BLaER1 (cell line): ENCODE measurements around the gene FOXA1.

Experiments
- H3K27ac ChIP-seq: shearing (Covaris generic); formaldehyde crosslinking; 2 replicates; pipeline ENCODE4 v1.8.1; 2022
- H3K27me3 ChIP-seq: shearing (Covaris generic); formaldehyde crosslinking; 2 replicates; pipeline ENCODE4 v1.8.1; 2022
- H3K36me3 ChIP-seq: shearing (Covaris generic); formaldehyde crosslinking; 2 replicates; pipeline ENCODE4 v1.8.1; 2022
- H3K4me1 ChIP-seq: shearing (Covaris generic); formaldehyde crosslinking; 2 replicates; pipeline ENCODE4 v1.8.1; 2022
- H3K4me2 ChIP-seq: shearing (Covaris generic); formaldehyde crosslinking; 2 replicates; pipeline ENCODE4 v1.8.1; 2022
- H3K4me3 ChIP-seq: shearing (Covaris generic); formaldehyde crosslinking; 2 replicates; pipeline ENCODE4 v1.8.1; 2022
- H3K9ac ChIP-seq: shearing (Covaris generic); formaldehyde crosslinking; 2 replicates; pipeline ENCODE4 v1.8.1; 2022
- H3K9me3 ChIP-seq: shearing (Covaris generic); formaldehyde crosslinking; 2 replicates; pipeline ENCODE4 v1.8.1; 2022
- H4K20me1 ChIP-seq: shearing (Covaris generic); formaldehyde crosslinking; 2 replicates; pipeline ENCODE4 v1.8.1; 2022
- Cebpa-rat ChIP-seq: shearing (Covaris generic); IDR thresholded peaks from 2 replicates; pipeline ENCODE4 v1.8.1; 2022

FOXA1 gene

GRCh38 chr14:37603688-37604251, 8.7 kb upstream of the FOXA1 start:
- Histone ChIP-seq H3K4me1 (no peaks in the 10 kb centered on the region), H3K36me3 (no peaks in the 10 kb centered on the region), H3K4me3 (no peak overlapping the region), H4K20me1 (no peaks in the 10 kb centered on the region), H3K9me3 (peaks cover 22% of the 10 kb centered on the region), H3K4me2 (no peak overlapping the region), H3K9ac (no peak overlapping the region), H3K27me3 (no peaks in the 10 kb centered on the region), H3K27ac (no peak overlapping the region)
- no peak for TF ChIP-seq Cebpa-rat

- Histone ChIP-seq H4K20me1 (no peaks in the 10 kb centered on the region), H3K4me3 (no peak overlapping the region), H3K4me1 (no peaks in the 10 kb centered on the region), H3K9ac (no peak overlapping the region), H3K27ac (no peak overlapping the region), H3K4me2 (no peak overlapping the region), H3K9me3 (peaks cover 31% of the 10 kb centered on the region), H3K36me3 (no peaks in the 10 kb centered on the region), H3K27me3 (no peaks in the 10 kb centered on the region)
- no peak for TF ChIP-seq Cebpa-rat
Measured at GRCh38 chr14:37602605-37603453, 7.8 kb upstream of the FOXA1 start.

DNA sequence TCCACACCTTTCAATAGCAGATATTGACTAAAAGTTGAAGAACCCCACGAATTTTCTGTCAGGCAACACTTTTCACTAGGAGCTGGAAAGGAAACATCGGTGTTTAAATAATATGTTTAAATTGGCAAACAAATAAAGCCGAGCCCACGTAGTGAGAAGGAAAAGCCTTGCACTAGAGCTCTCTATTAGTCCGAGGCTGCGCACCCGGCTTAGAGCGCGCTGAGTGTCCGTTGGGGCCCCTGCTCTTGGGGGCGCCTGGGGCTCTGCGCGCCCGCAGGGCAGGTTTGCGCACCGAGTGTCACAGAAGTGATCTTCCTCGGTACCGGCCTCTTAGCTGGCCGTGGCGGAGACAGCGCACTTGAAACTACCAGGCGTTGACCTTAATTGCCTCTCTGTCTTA, 6.8 kb upstream of the FOXA1 start:
- H3K27me3 ChIP-seq: no peaks in the 10 kb centered on the region
- H4K20me1 ChIP-seq: no peaks in the 10 kb centered on the region
- H3K9me3 ChIP-seq: peaks cover 41% of the 10 kb centered on the region
- H3K9ac ChIP-seq: no peak overlapping the region
- H3K36me3 ChIP-seq: no peaks in the 10 kb centered on the region
- H3K4me2 ChIP-seq: no peak overlapping the region
- no peak overlapping the region for H3K4me3 ChIP-seq
- no peak for TF ChIP-seq Cebpa-rat
- H3K27ac ChIP-seq: no peak overlapping the region
- H3K4me1 ChIP-seq: no peaks in the 10 kb centered on the region

- peaks cover 45% of the 10 kb centered on the region for H3K9me3 ChIP-seq
- H3K4me1 ChIP-seq: no peaks in the 10 kb centered on the region
- H3K36me3 ChIP-seq: no peaks in the 10 kb centered on the region
- no peak overlapping the region for H3K4me3 ChIP-seq
- no peaks in the 10 kb centered on the region for H4K20me1 ChIP-seq
- TF ChIP-seq Cebpa-rat: no peak
- no peak overlapping the region for H3K9ac ChIP-seq
- no peak overlapping the region for H3K4me2 ChIP-seq
- no peak overlapping the region for H3K27ac ChIP-seq
- H3K27me3 ChIP-seq: no peaks in the 10 kb centered on the region
Measured at GRCh38 chr14:37600880-37601741, 6.1 kb upstream of the FOXA1 start.

DNA sequence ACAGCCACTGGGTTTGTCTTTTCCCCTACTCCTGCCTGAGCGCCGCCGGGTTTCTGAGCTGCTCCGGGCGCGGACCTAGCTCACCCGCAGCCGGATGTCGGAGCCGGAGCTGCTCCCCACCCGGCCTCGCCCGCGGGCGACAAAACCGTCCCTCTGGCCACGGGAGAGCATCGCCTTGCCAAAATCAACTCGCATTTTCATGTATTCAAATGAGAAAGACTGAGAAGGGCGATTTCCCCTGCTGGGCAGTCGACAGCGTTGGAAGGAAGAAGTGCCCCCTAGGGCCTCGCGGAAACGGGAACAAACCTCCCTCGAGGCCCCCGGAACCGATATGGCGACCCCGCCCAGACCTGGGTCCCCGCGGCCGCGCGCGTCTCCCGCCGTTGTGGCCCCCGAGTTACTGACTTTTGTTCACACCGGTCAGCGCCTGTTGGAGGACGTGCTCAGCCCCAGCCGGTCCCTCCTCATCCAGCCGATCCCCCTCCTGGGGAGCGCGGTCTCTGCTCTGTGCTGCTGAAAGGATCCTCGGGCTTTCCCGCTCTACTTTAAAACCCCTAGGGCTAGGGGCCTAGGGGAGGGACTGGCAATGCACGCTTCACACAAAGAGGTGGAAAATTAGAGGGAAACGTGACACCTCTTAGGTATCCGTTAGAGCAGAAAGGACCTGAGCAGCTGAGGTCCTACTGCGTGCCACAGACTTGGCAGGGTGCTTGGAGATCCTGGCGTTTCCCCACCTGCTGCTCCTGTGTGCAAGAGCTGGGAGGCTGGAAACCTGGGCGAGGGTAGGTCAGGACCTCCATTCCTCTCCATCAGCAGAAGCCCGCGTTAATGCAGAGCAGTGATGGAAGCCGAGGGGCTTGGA, 4.7 kb upstream of the FOXA1 start:
- H3K4me2 ChIP-seq: no peak overlapping the region
- H3K36me3 ChIP-seq: no peaks in the 10 kb centered on the region
- no peaks in the 10 kb centered on the region for H3K4me1 ChIP-seq
- H3K27me3 ChIP-seq: no peaks in the 10 kb centered on the region
- no peak overlapping the region for H3K9ac ChIP-seq
- no peaks in the 10 kb centered on the region for H4K20me1 ChIP-seq
- H3K9me3 ChIP-seq: peaks cover 58% of the 10 kb centered on the region
- no peak overlapping the region for H3K4me3 ChIP-seq
- no peak overlapping the region for H3K27ac ChIP-seq
- TF ChIP-seq Cebpa-rat: no peak

DNA sequence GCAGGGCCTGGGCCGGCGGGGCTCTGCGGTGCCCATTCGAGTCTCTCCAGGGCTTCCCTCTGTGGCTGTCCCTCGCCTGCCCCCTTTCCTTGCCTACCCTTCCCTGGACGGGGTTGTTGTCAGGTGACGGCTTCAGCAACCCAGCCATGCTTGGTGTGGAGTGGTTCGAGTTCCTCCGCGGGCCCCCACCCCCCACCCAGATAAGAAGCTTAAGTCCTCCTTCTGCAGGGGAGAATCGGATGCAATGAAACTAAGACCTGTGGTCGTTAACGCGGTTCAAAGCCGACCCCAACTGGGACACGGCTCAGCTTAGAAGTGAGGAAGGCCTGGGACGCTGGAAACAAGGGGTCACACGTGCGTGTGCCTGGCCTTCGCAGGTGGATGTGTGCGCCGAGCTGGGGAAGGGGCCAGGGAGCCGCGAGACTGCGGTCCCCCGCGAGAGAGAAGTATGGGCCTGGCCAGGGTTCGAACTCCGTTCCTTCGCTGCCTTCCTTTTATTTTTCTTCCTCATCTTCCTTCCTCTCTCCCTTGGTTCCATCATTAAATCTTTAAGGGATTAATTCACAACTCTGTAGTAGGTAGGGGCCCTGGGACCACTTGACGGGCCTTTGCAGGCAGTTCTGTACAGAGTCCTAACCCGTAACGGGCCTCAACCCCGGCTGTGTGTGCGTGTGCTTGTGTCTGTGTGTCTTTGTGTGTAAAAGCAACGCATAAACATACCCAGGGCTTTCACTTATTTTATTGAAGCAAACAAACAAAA, 3.9 kb upstream of the FOXA1 start:
- no peaks in the 10 kb centered on the region for H3K4me1 ChIP-seq
- peaks cover 66% of the 10 kb centered on the region for H3K9me3 ChIP-seq
- no peaks in the 10 kb centered on the region for H3K36me3 ChIP-seq
- H4K20me1 ChIP-seq: no peaks in the 10 kb centered on the region
- no peak overlapping the region for H3K4me3 ChIP-seq
- H3K4me2 ChIP-seq: no peak overlapping the region
- no peak for TF ChIP-seq Cebpa-rat
- no peaks in the 10 kb centered on the region for H3K27me3 ChIP-seq
- H3K9ac ChIP-seq: no peak overlapping the region
- H3K27ac ChIP-seq: no peak overlapping the region

GRCh38 chr14:37597914-37598746, 3.1 kb upstream of the FOXA1 start:
- TF ChIP-seq Cebpa-rat: no peak
- no peaks in the 10 kb centered on the region for H3K36me3 ChIP-seq
- no peaks in the 10 kb centered on the region for H4K20me1 ChIP-seq
- H3K27ac ChIP-seq: no peak overlapping the region
- H3K4me2 ChIP-seq: no peak overlapping the region
- no peak overlapping the region for H3K9ac ChIP-seq
- H3K9me3 ChIP-seq: peaks cover 72% of the 10 kb centered on the region
- no peaks in the 10 kb centered on the region for H3K4me1 ChIP-seq
- no peak overlapping the region for H3K4me3 ChIP-seq
- no peaks in the 10 kb centered on the region for H3K27me3 ChIP-seq

GRCh38 chr14:37597538-37597913, 2.5 kb upstream of the FOXA1 start:
- Histone ChIP-seq H3K4me3 (no peak overlapping the region), H4K20me1 (no peaks in the 10 kb centered on the region), H3K9ac (no peak overlapping the region), H3K36me3 (no peaks in the 10 kb centered on the region), H3K4me2 (no peak overlapping the region), H3K9me3 (peaks cover 72% of the 10 kb centered on the region), H3K27ac (no peak overlapping the region), H3K27me3 (no peaks in the 10 kb centered on the region), H3K4me1 (no peaks in the 10 kb centered on the region)
- no peak for TF ChIP-seq Cebpa-rat
